Measurements from ENCODE around the gene CPA5. TPM values are rescaled to one million over a fixed set of nuclear protein-coding genes. Genes with fewer than 3 reads are reported as not detected.

Gene CPA5
- total and polyA plus RNA-seq, 2 of the 8 experiments (the other 6 are each of a cell fraction or from before 2014, with no cell fraction given), result 0.12 TPM; not detected in 1

DNA sequence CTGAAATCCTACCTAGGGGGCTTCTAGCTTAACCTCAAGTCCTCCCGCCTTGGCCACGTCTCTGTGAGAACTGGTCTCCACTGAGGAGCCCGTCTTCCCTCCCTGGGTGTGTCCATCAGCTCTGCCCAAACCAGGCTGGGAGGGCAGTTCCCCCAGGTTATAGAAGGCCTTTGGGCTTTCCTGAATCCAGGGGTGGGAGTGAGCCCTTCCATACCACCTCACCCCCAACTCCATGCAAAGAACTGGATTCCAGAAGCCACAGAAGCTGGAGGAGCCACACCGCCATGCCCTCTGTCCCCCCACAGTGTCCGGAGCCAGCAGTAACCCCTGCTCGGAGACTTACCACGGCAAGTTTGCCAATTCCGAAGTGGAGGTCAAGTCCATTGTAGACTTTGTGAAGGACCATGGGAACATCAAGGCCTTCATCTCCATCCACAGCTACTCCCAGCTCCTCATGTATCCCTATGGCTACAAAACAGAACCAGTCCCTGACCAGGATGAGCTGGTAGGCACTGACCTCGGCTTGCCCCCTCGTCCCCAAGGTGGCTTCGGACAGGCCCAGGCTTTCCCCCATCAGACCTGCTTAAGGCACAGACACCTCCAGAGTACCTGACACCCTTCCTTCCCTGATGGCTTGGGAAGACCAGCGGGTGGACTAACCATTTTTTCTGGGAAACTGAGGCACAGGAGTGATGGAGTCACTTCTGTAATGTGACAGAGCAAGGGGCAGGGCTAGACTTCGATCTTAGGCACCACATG is 40.4 kb downstream of the CPA5 start:
- Histone ChIP-seq H3K4me2 (ENCODE audit: insufficient read depth in 1 of 2, low read depth in 2 of 2, low read length in 2 of 2) (no peak overlapping the region), H3K27me3 (replicated peaks in 1 of 4; ENCODE audit: control insufficient read depth in 3 of 4, extremely low read depth in 1 of 4, insufficient read depth in 3 of 4, low read length in 3 of 4) (no peaks in the 10 kb centered on the region; a peak in 1 of 7 replicates), H3K18ac (ENCODE audit: extremely low read depth, low read length) (no peak overlapping the region), H4K91ac (replicated peaks; ENCODE audit: insufficient read length, low read length) (no peak overlapping the region), H3K4ac (replicated peaks; ENCODE audit: insufficient read length, low read depth, low read length) (no peak overlapping the region), H3K79me1 (ENCODE audit: low read depth, low read length) (no peaks in the 10 kb centered on the region), H3K56ac (replicated peaks; ENCODE audit: insufficient read length, low read depth, low read length) (no peak overlapping the region), H2BK12ac (ENCODE audit: low read depth, low read length) (no peak overlapping the region), H2BK20ac (ENCODE audit: low read length) (no peak overlapping the region), H3K23me2 (ENCODE audit: low read depth, low read length) (no peaks in the 10 kb centered on the region; the same call in 1 of the 2 replicates), H3K4me3 (ENCODE audit: extremely low read depth in 1 of 4, insufficient read depth in 2 of 4, low read depth in 3 of 4, low read length in 4 of 4) (no peak overlapping the region), H3K9ac (replicated peaks in 1 of 4; ENCODE audit: extremely low read depth in 1 of 4, low read depth in 3 of 4, low read length in 3 of 4) (no peak overlapping the region), H4K20me1 (replicated peaks in 1 of 2; ENCODE audit: control insufficient read depth in 1 of 2, insufficient read depth in 2 of 2, low read length in 2 of 2) (no peaks in the 10 kb centered on the region), H3K14ac (ENCODE audit: insufficient read length) (no peak overlapping the region), H3K23ac (ENCODE audit: insufficient read length) (no peak overlapping the region), H2BK15ac (ENCODE audit: low read length) (no peak overlapping the region), H3K9me3 (ENCODE audit: insufficient read depth in 2 of 2, low read depth in 1 of 2, low read length in 1 of 2) (no peaks in the 10 kb centered on the region), H2AFZ (ENCODE audit: low read length) (no peak overlapping the region), H4K8ac (ENCODE audit: extremely low read depth, insufficient read depth, low read length) (no peak overlapping the region), H3K79me2 (ENCODE audit: control insufficient read depth in 1 of 2, insufficient read depth in 2 of 2, low read length in 2 of 2) (no peaks in the 10 kb centered on the region), H2BK5ac (ENCODE audit: low read depth, low read length) (no peak overlapping the region), H2BK120ac (replicated peaks; ENCODE audit: low read depth, low read length) (no peak overlapping the region), H2AK5ac (ENCODE audit: low read depth, low read length) (no peak overlapping the region), H4K5ac (ENCODE audit: insufficient read length, low read depth, low read length) (no peak overlapping the region), H3K27ac (ENCODE audit: low read depth, low read length) (no peak overlapping the region), H3K4me1 (replicated peaks in 1 of 4; ENCODE audit: control insufficient read depth in 3 of 4, insufficient read depth in 4 of 4, low read length in 3 of 4) (peaks cover 0 to 2% (median 0%) of the 10 kb centered on the region in 4 experiments; a peak in 1 of 7 replicates), H3K36me3 (ENCODE audit: control insufficient read depth in 2 of 4, insufficient read depth in 4 of 4, low read length in 3 of 4) (no peaks in the 10 kb centered on the region)
- 96% methylated on average over 13 of the region's 13 CpGs; no CpG with 5 or more reads in 1 of the 2 experiments for WGBS, 2 experiments (ENCODE audit: extremely low coverage in 1 of 2, insufficient coverage in 1 of 2, insufficient read length in 1 of 2, insufficient replicate concordance in 2 of 2, low coverage in 1 of 2, low lambda C conversion rate in 2 of 2, missing lambda C conversion rate in 1 of 2)
- ChIA-PET POLR2A (ENCODE audit: partially characterized antibody) (no interaction called here), CTCF (ENCODE audit: partially characterized antibody) (interaction anchor here (2.1 kb wide), 1 partner anchor 9 kb away, joined by 5 read pairs; no protein-coding TSS in a partner anchor)
- TF ChIP-seq BCL11A (IDR thresholded peaks at IDR 0.05; ENCODE audit: low read depth in 2 of 2, low read length in 2 of 2) (no peak), CHD2 (IDR thresholded peaks at IDR 0.05; ENCODE audit: low read length) (no peak), KDM4A (IDR thresholded peaks at IDR 0.05; ENCODE audit: low read depth, low read length, severe bottlenecking) (no peak), EP300 (IDR thresholded peaks at IDR 0.05; ENCODE audit: borderline replicate concordance in 1 of 2, low read depth in 2 of 2, low read length in 2 of 2) (no peak), ASH2L (IDR thresholded peaks at IDR 0.05; ENCODE audit: low read length) (no peak), EGR1 (IDR thresholded peaks at IDR 0.05; ENCODE audit: borderline replicate concordance, low read depth, low read length) (no peak), SIRT6 (IDR thresholded peaks at IDR 0.05; ENCODE audit: low read length) (no peak)
- TF ChIP-seq, protein P1, sequence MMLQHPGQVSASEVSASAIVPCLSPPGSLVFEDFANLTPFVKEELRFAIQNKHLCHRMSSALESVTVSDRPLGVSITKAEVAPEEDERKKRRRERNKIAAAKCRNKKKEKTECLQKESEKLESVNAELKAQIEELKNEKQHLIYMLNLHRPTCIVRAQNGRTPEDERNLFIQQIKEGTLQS (IDR thresholded peaks at IDR 0.05; ENCODE audit: insufficient read depth, low read depth, low read length), result no peak
- FAIRE-seq (no peak), DNase-seq (ENCODE audit: low read depth in 1 of 2, low spot score in 2 of 2) (peak in 1 of 2 experiments; percentile 24)

All from H1 (cell line).